HG03066 (cell line): ENCODE data around the gene PNPLA5.

ENCODE experiments used
- ATAC-seq: cut with Tn5 transposase; IDR thresholded peaks from one replicate; pipeline ENCODE4 v1.9.1; 2021; ENCODE audit warnings: low read depth; ENCODE audit not compliant: unreplicated experiment

The PNPLA5 gene

GRCh38 chr22:43843783-43844530 lies 47.9 kb downstream of the PNPLA5 start:
- ATAC-seq: no peak

DNA sequence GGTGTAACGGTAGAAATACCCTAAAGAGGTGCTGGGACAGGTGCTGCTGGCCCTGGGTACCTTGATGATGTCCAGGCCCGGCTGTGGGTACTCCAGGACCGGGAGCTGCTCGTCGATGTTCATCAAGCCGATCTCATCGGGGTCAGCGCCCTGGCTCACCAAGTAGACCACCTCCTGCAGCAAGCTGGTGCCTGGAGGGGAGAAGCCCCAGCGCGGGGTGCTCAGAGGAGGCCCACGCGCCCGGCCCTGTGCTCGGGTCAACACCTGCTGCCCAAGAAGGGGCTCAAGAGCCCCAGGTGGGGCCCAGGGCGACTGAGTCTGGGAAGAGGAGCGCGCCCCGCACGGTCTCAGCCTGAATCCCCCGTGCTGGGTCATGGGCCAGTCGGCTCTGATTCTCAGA lies 50.1 kb downstream of the PNPLA5 start:
- no peak for ATAC-seq

GRCh38 chr22:43840851-43841250 lies 51.0 kb downstream of the PNPLA5 start:
- ATAC-seq: no peak

- ATAC-seq: no peak
Measured at GRCh38 chr22:43840431-43840830, 51.4 kb downstream of the PNPLA5 start.

- ATAC-seq: no peak
Measured at GRCh38 chr22:43839781-43840180, 52.0 kb downstream of the PNPLA5 start.

- ATAC-seq: no peak
Measured at GRCh38 chr22:43838571-43839307, 53.1 kb downstream of the PNPLA5 start.

- ATAC-seq: no peak
Measured at GRCh38 chr22:43838161-43838560, 53.7 kb downstream of the PNPLA5 start.

DNA sequence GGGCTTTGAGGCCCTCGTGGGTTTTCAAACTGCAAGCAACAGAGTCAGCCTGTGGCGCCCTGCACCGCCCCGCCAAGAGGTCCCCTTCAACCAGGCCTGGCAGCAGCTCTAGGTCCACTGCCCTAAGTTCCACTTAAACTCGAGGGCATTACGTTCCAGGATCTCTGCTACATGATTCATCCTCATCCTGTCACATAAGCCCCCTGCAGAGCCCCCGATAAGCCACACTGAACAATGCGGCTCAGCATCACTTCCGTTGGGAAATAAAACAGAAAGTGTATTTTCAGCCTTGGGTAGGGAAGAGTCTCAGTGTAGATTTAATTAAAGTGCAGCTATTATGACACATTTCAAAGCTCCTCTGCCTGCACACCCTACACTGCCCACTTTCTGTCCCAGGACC lies 54.1 kb downstream of the PNPLA5 start:
- no peak for ATAC-seq

DNA sequence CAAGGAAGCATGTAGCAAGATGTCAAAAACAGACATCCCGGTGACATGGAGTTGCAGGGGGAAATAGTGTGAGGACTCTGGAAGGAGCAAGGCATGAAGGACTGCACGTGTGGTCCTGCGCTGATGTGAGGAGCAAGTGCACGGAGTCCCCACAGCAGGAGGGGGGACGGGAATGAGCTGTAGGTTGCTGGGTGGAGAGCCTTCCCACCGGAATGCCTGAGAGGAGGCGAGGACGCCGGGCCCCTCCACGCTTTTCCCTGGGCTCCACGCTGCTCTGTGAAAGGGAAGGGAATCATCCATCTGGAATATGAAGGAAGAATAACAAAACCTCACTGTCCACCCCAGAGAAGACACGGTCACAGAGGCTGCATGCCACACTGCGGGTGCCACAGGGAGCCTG lies 56.1 kb downstream of the PNPLA5 start:
- ATAC-seq: no peak

DNA sequence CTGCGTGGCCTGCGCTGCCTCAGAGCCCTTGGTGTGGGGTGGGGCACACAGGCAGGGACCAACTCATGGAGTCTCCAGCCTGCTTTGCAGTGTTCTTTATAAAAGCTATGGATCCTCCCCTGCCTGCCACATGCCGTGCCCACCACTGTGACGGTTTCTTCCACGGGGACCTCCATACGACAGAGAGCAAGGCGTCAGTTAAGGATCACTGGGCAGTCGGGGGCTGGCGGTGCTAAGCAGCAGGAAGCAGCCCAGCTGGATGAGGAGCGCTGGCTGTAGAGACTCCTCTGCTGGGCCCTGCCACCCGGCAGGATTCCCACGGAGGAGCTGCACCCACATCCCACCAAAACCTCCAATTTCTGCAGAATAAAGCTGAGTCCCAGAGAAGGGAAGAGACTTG lies 56.6 kb downstream of the PNPLA5 start:
- ATAC-seq: no peak

GRCh38 chr22:43833286-43834240 lies 58.2 kb downstream of the PNPLA5 start:
- no peak for ATAC-seq

GRCh38 chr22:43832393-43833265 lies 59.2 kb downstream of the PNPLA5 start:
- no peak for ATAC-seq

DNA sequence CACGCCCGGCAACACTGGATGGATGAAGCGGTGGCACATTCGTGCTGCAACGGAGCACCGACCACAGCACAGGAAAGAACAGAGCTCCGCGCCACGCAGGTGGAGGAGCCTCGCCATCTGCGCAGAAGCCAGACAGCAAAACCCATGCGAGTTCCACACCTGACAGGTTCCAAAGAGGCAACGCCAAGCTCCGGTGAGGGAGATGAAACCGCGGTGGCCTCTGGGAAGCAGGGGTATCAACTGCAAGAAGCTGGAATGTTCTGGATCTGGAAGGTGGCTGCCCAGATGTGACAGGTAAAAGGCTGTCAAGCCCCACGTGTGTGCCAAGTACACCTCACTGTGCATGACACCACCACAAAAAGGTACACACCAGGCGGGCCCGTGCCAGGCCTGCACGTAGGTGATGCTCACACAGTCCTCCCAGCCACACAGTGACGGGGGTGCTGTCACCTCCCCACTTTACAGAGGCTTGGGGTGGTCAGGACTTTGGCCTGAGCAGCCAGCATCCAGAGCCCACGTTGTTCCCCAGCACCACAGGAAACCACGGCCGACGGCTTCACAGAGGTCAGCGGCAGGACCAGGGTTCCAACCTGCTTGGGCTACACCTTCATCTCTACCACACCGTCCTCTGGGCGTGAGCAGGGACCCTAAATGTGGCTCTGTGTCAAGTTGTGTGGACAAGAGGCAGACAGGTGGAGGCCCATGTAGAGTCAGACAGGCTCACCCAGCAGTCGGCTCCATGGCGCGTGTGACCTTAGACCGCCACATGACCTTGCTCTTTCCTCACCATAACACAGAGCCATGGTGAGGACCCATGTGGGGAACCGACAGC lies 60.0 kb downstream of the PNPLA5 start:
- no peak for ATAC-seq

DNA sequence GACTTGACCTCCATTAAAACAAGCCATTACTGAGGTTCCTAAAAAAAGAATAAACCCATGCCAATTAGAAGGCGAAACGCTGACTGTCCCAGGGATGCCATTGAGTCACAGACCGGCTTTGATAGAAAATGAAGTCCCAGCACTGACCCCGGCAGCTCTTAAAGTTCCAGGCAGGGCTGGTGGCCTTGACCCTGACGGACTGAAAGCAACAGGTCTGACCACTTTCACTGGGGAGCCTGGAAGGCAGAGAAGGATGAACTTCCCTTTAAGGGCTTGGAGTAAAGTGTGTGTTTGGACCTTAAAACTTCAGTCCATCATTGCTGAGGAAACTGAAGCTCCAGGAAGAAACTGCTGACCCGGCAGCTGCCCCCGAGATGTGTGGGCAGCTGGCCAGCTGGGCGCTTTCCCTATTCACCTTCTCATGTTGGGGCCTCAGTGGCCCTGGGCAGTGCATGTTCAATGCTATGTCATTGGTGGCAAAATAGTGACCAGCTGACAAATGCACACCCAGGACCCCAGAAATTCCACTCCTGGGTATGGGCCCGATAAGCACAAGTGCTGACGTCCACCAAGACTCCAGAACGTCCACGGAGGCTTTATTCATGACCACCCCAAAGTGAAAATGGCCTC lies 60.8 kb downstream of the PNPLA5 start:
- no peak for ATAC-seq

DNA sequence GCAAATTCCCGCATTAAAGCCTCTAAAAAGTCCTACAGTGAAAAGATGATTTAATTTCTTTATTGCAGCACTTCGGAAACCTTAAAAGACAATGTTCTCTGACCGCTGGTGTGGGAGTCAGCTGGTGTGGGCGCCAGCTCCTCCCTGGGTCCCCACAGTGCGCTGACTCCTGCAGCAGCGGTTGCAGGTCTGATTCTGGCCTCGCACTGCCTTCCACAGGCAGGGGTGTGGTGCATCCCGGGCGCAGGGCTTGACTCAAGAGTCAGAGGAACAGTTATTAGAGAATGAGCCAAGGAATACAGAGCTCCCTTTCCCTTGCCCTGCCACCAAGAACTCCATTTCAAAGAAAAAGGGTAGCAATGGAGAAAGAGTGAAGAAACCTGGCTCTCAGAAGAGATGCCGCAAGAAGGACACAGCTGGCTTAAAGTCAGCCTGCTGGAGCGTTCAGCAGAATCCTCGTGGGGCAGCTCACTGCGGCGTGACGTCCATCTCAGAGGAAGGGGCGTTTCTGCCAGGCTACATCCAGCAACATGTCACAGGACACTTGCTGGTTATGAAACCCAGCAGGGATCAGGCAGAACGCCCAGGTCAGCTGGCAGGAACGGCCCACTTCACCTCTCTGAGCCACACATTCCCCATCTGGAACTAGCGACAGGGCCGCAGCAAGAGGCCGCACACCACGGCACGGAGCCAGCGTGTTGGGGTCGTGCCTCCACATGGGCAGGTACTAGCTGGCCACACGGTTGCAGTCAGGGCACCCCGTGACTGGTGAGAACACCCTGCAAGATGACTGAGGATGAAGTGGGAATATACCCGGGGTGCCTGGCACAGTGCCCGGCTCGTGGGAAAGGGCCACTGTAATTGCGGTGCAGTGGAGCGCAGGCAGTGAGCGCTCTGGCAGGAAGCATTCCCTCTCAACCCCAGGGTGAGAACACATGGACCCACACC lies 61.6 kb downstream of the PNPLA5 start:
- no peak for ATAC-seq
